ENCODE data around the gene ZXDB. TPM values are rescaled to one million over a fixed set of nuclear protein-coding genes. Genes with fewer than 3 reads are reported as not detected.
"Not testable (repeated sequence)": the region's sequence is repeated elsewhere in the genome, so short reads cannot be mapped to it uniquely, and the experiment has no call there.

ZXDB gene
- total RNA-seq, result 7.1 and 8.9 TPM in 2 replicates

DNA sequence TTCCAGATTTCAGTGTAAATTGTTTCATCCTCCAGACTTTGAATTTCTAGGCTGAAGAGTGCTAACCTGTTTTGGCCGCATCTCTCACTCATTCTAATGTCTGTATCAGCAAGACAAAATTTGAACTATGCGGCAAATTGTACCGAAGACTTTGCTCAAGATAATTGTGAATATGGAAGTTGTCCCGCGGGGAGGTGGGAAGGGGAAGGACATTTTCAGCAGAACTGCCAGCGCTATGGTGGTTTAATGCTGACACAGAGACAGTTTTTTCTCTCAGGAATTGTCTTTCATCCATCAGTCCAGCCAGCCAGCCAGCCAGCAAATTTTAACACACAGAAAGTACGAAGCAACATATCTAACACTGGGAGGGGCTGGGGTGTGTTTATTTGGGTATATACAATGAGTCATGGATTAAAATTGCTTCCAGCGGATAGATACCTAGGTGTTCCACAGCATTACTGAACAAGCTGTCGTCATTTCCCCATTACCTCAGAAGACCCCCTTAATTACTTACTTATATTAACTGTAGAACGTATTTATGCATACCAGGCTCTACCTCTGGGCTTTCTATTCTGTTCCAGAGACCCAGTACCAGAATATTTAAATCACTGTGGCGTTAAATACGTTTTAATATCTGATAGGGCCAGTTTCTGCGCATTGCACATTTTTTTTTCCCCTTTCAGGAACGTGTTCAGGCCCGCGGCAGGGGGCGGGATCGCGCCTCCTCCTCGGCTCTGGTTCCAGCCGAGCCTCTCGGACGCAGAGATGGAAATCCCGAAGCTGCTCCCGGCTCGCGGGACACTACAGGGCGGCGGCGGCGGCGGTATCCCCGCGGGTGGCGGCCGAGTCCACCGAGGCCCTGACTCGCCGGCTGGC lies at the start of gene ZXDB:
TSS of gene ZXDB (plus strand) at position 728 of the 876 bp plus-strand sequence. CDS start at position 766, 38 bp downstream.
- DNase-seq (ENCODE audit: low read depth in 2 of 2), result peak; percentile 28 to 46

DNA sequence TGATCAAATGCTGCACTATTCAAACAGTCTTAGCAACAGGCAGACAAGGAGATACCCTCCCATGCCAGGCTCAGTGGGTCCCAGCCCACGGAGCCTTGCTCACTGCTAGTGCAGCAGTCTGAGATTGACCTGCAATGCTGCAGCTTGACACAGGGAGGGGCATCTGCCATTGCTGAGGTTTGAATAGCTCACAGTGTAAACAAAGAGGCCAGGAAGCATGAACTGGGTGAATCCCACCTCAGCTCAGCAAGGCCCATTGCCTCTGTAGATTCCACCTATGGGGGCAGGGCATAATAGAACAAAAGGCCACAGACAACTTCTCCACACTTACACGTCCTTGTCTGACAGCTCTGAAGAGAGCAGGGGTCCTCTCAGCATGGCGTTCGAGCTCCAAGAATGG lies 26.6 kb upstream of the ZXDB start:
- no peak for DNase-seq (ENCODE audit: low read depth in 2 of 2)

DNA sequence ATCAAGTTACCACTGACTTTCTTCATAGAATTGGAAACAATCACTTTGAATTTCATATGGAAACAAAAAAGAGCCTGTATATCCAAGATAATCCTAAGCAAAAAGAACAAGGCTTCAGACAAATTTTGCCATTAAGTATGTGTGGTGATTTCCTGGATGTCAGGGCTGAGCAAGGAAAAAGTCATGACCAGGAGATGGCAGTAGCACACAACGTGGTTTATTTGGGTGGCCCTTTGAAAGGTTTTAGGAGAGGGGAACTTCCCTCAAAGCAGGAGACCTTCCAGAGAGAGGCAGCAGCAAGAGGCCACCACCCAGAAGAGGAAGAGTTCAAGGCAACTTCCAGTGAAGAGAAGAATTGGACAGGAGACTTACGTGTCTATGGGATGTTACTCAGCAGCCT lies 18.1 kb upstream of the ZXDB start:
- peak in 1 of 2 donors; percentile 19 for DNase-seq (ENCODE audit: low read depth in 2 of 2)

DNA sequence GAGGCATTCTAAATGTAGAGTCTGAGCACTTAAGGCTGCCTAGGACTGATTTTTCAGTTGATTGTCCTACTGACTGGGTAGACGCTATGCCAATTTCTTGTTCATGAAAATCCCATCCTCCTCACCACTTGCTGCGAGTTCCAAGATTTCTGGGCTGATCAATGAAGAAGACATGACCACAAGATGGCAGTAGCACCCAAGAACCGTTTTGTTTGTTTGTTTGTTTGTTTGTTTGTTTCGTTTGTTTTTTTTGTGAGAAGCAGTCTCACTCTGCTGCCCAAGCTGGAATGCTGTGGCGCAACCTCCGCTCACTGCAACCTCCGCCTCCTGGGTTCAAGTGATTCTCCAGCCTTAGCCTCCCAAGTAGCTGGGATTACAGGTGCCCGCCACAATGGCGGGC lies 8.9 kb upstream of the ZXDB start:
- not testable (repeated sequence) for DNase-seq (ENCODE audit: low read depth in 2 of 2)

DNA sequence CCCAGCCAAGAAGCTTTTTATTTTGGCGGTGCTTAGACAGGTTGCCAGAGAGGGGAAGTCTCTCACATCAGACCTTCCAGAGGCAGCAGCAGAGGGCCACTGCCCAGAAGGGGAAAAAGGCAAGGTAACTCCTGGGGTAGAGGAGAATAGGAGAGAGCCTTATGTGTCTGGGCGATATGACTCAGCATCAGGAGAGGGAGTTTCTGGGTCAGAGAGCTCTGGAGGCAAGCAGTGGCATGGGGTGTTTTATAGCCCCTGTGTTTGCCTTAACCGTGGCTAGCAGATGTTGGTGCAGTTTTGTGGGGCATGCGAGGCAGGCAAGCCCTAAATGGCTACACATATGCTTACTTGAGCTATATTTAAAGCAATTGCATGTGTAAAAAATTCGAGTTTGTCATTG lies 8.3 kb upstream of the ZXDB start:
- DNase-seq (ENCODE audit: low read depth in 2 of 2), result no peak

DNA sequence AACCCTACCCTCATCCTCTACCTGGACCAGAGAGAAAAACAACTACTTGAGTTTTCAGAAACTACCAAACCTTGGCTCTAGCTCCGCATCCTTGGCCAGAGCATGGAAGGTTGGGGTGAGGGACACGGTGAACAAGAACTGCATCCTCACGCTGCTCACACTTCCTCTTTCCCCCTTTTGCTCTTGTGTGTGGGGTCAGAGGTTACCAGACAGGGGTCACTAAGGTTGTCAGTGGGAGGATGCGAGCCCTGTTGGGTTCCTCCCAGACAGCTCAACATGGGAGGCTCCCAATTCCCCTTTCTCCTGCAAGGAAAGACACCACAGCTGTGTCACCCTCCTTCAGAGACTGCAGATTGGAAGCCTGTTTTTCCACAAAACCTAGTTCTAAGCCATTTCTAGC lies 5.5 kb upstream of the ZXDB start:
- DNase-seq (ENCODE audit: low read depth in 2 of 2), result no peak

DNA sequence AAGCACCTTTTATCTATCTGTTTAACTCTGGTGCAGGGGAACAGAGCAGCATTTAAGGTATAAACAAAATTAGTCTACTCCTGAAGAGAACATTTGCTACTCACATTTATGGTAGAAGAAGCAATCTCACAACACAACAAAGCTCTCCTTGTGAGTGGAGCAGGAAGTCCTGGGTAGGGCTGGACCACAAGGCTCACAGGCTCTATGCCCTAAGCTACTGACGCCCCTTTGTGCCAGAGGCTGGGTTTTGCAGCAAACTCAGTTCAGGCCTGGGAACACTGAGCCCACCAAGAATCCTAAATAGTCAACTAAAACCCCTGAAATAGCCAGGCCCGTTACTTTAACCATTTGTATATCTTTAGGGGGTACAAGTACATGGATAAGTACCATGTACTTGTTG lies 4.7 kb upstream of the ZXDB start:
- DNase-seq (ENCODE audit: low read depth in 2 of 2), result no peak

DNA sequence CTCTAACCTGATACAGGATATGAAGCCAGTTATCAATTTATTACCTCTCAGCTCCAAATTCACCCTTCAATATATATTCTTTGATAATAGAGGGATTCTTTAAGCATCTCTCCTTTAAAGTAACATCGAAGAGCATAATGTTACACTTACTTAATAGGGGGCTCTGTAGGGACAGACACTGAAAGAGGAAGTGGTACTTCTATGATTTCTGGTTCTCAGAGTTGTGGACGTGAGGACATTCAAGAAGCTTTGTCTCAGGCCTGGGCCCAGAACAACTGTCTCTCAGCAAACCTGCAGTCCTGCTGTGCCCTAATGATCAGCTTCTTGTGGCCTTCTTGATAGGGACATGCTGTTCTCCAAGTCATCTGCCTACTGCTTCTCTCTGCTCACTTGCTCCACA lies 4.2 kb upstream of the ZXDB start:
- DNase-seq (ENCODE audit: low read depth in 2 of 2), result no peak

DNA sequence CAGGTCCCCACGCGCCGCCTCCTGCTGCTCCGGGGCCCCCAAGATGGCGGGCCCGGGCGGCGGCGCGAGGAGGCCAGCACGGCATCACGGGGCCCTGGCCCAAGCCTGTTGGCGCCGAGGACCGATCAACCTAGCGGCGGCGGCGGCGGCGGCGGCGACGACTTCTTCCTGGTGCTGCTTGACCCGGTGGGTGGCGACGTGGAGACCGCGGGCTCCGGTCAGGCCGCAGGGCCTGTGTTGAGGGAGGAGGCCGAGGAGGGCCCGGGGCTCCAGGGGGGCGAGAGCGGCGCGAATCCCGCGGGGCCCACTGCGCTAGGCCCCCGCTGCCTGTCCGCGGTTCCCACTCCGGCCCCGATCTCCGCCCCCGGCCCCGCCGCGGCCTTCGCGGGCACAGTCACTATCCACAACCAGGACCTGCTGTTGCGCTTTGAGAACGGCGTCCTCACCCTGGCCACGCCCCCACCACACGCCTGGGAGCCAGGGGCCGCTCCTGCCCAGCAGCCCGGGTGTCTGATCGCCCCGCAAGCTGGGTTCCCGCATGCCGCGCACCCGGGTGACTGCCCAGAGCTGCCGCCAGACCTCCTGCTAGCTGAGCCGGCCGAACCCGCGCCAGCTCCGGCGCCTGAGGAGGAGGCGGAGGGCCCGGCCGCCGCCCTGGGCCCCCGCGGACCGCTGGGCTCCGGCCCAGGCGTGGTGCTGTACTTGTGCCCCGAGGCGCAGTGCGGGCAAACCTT lies 516 bp downstream of the ZXDB start:
- DNase-seq (ENCODE audit: low read depth in 2 of 2), result peak in 1 of 2 donors; percentile 35

DNA sequence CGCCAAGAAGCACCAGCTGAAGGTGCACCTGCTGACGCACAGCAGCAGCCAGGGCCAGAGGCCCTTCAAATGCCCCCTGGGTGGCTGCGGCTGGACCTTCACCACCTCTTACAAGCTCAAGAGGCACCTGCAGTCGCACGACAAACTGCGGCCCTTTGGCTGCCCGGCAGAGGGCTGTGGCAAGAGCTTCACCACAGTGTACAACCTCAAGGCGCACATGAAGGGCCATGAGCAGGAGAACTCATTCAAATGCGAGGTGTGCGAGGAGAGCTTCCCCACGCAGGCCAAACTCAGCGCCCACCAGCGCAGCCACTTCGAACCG lies 1.0 kb downstream of the ZXDB start:
- peak; percentile 11 to 62 for DNase-seq (ENCODE audit: low read depth in 2 of 2)

DNA sequence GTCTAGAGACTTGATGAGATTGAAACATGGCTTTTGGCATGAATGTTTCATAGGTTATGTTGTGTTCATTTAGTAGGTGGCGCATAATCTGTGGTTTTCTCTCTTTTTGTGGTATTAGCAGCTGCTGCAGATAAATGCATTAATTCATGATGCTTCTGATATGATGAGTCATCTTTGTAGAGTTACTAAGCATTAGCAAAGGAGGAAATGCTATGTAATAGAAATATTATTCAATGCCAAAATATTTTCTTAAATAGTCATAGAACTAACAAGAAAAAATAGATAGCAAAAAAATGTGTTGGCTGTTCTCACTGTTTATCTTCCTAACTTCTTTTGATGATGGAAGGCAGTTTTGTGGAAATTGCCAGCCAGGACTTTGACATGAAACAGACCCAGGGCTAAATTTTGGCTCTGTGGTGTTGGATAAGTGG lies 3.6 kb downstream of the ZXDB start:
- DNase-seq (ENCODE audit: low read depth in 2 of 2), result peak; percentile 45 to 60

DNA sequence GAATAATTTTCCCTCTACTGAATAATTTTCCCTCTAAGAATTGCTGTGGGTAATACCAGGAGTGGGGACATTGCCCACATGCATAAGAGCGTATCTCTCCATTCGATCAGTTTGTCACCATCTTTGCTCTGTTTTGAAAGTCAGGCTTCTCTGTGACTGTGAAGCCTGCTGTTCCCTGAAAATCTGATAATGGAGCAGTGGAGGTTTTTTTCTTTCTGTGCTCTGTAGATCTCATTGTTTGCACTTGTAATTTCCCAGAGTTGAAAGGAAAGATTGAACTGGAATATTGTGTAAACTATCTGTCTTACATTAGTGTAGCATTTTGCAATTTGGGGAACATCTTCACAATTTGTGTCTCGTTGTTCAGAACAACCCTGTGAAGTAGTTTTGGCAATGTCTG lies 4.3 kb downstream of the ZXDB start:
- no peak for DNase-seq (ENCODE audit: low read depth in 2 of 2)

DNA sequence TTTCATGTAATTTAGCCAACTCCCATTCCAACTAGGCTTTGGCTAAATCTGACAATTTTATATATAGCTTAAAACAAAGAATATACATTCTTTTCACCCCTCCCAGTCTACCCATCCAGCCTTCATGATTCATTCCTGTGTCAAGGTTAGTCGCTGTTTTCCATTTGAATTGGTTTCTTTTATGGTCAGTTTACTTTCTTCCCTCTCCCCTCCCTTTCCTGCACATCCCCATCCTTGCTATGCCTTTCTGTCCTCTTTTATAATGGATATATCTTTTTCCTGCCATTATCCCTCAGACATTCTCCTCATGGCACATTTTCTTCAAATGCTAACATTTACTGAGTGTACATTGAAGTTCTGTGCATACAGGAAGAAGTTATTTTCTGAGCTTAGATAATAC lies 4.7 kb downstream of the ZXDB start:
- DNase-seq (ENCODE audit: low read depth in 2 of 2), result no peak

DNA sequence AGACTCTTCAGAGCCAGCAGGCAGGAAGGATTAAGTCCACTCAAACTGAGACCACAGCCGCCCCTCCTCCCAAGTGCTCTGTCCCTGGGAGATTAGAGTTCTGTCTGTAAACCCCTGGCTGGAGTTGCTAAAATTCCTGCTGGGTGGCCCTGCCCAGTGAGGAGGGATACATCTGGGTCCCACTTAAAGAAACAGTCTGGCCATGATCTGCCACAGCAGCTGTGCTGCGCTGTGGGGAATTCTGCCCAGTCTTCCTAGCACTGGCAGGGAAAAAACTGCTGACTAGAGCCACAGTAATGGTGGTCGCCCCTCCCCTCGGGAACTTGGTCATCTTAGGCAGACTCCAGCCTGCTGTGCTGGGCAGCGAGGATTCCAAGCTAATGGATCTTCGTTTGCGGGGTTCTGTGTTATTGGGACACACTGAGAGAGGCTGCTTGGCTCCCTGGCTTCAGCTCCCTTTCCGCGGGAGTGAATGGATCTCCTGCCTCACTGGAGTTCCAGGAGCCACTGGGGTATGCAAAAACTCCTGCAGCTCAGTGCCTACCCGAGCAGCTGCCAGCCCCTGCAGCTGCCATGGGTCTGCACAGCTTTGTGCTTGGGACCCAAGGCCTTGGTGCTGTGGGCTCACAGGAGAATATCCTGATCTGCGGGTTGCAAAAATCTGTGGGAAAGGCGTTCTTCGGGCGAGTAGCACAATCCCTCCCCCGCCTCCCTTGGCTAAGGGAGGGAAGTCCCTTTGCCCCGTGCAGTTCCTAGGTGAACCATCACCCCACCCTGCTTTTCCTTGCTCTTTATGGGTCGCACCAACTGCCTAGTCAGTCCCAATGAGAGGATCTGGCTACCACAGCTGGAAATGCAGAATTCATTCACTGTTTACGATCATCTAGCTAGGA lies 15.7 kb downstream of the ZXDB start:
- no peak for DNase-seq (ENCODE audit: low read depth in 2 of 2)

DNA sequence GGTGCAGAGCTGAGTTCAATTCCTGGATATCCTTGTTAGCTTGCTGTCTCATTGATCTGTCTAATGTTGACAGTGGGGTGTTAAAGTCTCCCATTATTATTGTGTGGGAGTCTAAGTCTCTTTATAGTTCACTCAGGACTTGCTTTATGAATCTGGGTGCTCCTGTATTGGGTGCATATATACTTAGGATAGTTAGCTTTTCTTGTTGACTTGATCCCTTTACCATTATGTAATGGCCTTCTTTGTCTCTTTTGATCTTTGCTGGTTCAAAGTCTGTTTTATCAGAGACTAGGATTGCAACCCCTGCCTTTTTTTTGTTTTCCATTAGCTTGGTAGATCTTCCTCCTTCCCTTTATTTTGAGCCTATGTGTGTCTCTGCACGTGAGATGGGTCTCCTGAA lies 21.5 kb downstream of the ZXDB start:
- DNase-seq (ENCODE audit: low read depth in 2 of 2), result not testable (repeated sequence)

DNA sequence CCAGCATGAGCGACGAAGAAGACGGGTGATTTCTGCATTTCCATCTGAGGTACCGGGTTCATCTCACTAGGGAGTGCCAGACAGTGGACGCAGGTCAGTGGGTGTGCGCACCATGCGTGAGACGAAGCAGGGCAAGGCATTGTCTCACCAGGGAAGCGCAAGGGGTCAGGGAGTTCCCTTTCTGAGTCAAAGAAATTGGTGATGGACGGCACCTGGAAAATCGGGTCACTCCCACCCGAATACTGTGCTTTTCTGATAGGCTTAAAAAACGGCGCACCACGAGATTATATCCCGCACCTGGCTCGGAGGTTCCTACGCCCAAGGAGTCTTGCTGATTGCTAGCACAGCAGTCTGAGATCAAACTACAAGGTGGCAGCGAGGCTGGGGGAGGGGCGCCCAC lies 37.6 kb downstream of the ZXDB start:
- DNase-seq (ENCODE audit: low read depth in 2 of 2), result not testable (repeated sequence)

DNA sequence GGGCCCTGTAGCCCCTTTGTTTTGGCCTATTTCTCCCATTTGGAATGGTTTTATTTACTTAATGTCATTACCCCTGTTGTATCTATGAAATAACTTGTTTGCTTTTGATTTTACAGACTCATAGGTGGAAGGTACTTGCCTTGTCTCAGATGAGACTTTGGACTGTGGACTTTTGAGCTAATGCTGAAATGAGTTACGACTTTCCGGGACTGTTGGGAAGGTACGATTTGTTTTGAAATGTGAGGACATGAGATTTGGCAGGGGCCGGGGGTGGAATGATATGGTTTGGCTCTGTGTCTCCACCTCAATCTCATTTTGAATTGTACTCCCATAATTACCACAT lies 48.8 kb downstream of the ZXDB start:
- DNase-seq (ENCODE audit: low read depth in 2 of 2), result no peak

DNA sequence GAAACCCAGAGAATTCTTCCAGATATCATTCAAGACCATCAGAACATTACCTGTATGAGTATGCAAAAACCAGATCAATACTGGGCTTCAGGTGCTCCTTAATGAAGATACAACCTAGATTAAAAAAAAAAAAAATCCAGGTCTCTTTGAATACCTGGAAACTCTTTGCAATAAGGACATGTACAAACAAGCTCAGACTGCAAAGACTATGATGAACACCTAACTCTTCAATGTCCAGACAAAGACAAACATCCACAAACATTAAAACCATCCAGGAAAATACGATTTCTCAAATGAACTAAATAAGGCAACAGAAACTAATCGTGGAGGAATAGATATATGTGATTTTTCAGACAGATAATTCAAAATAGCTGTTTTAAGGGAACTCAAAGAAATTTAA lies 49.5 kb downstream of the ZXDB start:
- DNase-seq (ENCODE audit: low read depth in 2 of 2), result no peak

DNA sequence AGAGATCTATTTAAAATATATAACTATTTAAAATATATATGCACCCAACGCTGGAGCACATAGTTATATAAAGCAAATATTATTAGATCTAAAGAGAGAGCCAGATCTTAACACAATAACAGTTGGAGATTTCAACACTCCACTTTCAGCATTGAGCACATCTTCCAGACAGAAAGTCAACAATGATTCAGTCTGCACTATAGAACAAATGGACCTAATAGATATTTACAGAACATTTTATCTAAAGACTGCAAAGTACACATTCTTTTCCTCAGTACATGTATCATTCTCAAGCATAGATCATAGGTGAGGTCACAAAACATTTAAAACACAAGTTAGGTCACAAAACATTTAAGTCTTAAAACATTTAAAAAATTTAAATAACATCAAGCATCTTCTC lies 51.9 kb downstream of the ZXDB start:
- DNase-seq (ENCODE audit: low read depth in 2 of 2), result no peak

DNA sequence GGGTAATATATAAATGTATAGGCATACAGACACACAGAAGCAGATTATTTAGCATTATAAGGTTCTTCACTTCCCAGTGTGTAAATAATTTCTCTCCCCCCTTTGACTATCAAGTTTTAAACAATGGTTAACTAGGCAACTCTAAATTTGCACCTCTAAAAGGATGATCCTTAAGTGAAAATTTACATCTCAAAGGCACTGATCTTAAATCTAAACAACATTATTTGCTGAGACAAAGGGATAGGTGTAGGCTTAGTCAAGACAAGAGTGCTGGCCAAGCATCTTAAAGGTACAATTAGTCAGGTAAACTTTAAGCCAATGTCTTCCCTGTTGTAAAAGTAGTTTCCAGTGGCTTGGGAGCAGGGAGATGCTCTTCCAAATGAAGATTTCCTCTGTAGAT lies 55.2 kb downstream of the ZXDB start:
- no peak for DNase-seq (ENCODE audit: low read depth in 2 of 2)
